ENCODE data around the gene OVCH2. TPM values are rescaled to one million over a fixed set of nuclear protein-coding genes. Genes with fewer than 3 reads are reported as not detected.
"Not testable (repeated sequence)": the region's sequence is repeated elsewhere in the genome, so short reads cannot be mapped to it uniquely, and the experiment has no call there.

OVCH2 gene, protein sequence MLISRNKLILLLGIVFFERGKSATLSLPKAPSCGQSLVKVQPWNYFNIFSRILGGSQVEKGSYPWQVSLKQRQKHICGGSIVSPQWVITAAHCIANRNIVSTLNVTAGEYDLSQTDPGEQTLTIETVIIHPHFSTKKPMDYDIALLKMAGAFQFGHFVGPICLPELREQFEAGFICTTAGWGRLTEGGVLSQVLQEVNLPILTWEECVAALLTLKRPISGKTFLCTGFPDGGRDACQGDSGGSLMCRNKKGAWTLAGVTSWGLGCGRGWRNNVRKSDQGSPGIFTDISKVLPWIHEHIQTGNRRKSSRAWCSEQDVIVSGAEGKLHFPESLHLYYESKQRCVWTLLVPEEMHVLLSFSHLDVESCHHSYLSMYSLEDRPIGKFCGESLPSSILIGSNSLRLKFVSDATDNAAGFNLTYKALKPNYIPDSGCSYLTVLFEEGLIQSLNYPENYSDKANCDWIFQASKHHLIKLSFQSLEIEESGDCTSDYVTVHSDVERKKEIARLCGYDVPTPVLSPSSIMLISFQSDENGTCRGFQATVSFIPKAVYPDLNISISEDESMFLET
- 0.22 TPM for polyA plus RNA-seq (2013, experiment 1 of 2)
- polyA plus RNA-seq (2013, experiment 2 of 2) = not detected

DNA sequence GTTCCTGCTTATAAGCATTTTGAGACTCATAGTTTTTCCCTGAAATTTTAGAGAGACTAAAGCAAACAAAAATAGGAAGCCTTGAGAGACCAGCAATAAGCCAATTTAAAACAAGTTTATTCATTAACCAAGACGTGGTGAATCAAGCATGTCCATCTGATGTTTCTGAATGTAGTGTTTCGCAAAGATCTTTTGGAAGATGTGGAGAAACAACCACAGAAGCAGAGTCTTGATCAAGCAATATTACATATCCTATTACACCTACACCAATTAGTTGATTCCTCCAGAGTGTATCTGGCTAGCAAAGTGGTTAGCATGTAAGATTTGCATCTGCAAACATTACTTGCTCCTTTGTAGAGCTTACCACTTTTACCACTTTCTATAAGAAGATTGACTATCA, at the start of gene OVCH2:
TSS of gene OVCH2 (minus strand) at position 101 of the 400 bp plus-strand sequence. CDS start at position 18, 83 bp downstream.
- Histone ChIP-seq H3K27ac (ENCODE audit: low read depth, low read length, severe bottlenecking) (no peak within 1 kb of the TSS), H3K9me3 (ENCODE audit: control insufficient read depth, low read length) (no peaks in the 10 kb centered on the region), H3K36me3 (ENCODE audit: control insufficient read depth, insufficient read depth, low read length) (no peaks in the 10 kb centered on the region), H3K4me3 (ENCODE audit: extremely low read depth, insufficient read depth, low read length, poor library complexity, severe bottlenecking) (no peak within 1 kb of the TSS), H3K4me1 (ENCODE audit: control insufficient read depth, insufficient read depth, low read length, poor library complexity, severe bottlenecking) (no peaks in the 10 kb centered on the region)
- WGBS, 2 experiments (ENCODE audit: insufficient coverage in 2 of 2) = 80% methylated on average over 1 of the region's 2 CpGs; no CpG with 5 or more reads in 1 of the 2 experiments

DNA sequence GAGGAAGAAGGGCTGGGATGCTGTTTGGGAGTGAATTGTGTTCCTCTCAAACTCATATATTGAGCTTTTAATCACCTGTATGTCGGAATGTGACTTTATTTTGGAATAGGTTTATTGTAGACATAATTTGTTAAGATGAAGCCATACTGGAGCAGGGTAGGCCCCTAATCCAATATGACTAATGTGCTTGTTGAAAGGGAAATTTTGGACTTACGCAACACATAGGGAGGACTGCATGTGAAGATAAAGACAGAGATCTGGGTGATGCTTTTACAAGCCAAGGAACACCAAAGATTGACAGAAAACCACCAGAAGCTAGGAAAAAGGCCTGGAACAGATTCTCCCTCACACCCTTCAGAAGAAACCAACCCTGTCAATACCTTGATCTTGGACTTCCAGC, 43.2 kb upstream of the OVCH2 start:
- no peaks in the 10 kb centered on the region for H3K36me3 ChIP-seq (ENCODE audit: control insufficient read depth, insufficient read depth, low read length)
- WGBS, 2 experiments (ENCODE audit: insufficient coverage in 2 of 2) = 80 to 83% methylated on average over 1 of the region's 2 CpGs
- no peaks in the 10 kb centered on the region for H3K9me3 ChIP-seq (ENCODE audit: control insufficient read depth, low read length)
- no peaks in the 10 kb centered on the region for H3K4me1 ChIP-seq (ENCODE audit: control insufficient read depth, insufficient read depth, low read length, poor library complexity, severe bottlenecking)
- no peak overlapping the region for H3K4me3 ChIP-seq (ENCODE audit: extremely low read depth, insufficient read depth, low read length, poor library complexity, severe bottlenecking)
- no peak overlapping the region for H3K27ac ChIP-seq (ENCODE audit: low read depth, low read length, severe bottlenecking)

DNA sequence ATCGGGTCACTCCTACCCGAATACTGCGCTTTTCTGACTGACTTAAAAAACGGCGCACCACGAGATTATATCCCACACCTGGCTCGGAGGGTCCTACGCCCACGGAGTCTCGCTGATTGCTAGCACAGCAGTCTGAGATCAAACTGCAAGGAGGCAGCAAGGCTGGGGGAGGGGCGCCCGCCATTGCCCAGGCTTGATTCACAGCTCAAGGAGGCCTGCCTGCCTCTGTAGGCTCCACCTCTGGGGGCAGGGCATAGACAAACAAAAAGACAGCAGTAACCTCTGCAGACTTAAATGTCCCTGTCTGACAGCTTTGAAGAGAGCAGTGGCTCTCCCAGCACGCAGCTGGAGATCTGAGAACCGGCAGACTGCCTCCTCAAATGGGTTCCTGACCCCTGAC, 28.5 kb upstream of the OVCH2 start:
- H3K27ac ChIP-seq (ENCODE audit: low read depth, low read length, severe bottlenecking); H3K36me3 ChIP-seq (ENCODE audit: control insufficient read depth, insufficient read depth, low read length); H3K4me1 ChIP-seq (ENCODE audit: control insufficient read depth, insufficient read depth, low read length, poor library complexity, severe bottlenecking); H3K9me3 ChIP-seq (ENCODE audit: control insufficient read depth, low read length); H3K4me3 ChIP-seq (ENCODE audit: extremely low read depth, insufficient read depth, low read length, poor library complexity, severe bottlenecking): not testable (repeated sequence)
- 85 to 100% methylated on average over 2 to 7 of the region's 14 CpGs for WGBS, 2 experiments (ENCODE audit: insufficient coverage in 2 of 2)

DNA sequence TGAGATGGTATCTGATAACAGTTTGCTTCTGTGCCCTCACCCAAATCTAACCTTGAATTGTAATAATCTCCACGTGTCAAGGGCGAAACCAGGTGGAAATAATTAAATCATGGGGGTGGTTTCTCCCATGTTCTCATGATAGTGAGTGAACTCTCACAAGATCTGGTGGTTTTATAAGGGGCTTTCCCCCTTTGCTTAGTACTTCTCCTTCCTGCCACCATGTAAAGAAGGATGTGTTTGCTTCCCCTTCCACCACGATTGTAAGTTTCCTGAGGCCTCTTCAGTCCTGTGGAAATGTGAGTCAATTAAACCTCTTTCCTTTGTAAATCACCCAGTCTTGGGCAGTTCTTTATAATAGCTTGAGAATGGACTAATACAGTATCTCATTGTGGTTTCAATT, 8.5 kb upstream of the OVCH2 start:
- Histone ChIP-seq H3K27ac (ENCODE audit: low read depth, low read length, severe bottlenecking) (no peak overlapping the region), H3K4me3 (ENCODE audit: extremely low read depth, insufficient read depth, low read length, poor library complexity, severe bottlenecking) (no peak overlapping the region), H3K36me3 (ENCODE audit: control insufficient read depth, insufficient read depth, low read length) (no peaks in the 10 kb centered on the region), H3K4me1 (ENCODE audit: control insufficient read depth, insufficient read depth, low read length, poor library complexity, severe bottlenecking) (no peaks in the 10 kb centered on the region), H3K9me3 (ENCODE audit: control insufficient read depth, low read length) (no peaks in the 10 kb centered on the region)
- WGBS, 2 experiments (ENCODE audit: insufficient coverage in 2 of 2) = no CpG with 5 or more reads among the region's 3 CpGs

DNA sequence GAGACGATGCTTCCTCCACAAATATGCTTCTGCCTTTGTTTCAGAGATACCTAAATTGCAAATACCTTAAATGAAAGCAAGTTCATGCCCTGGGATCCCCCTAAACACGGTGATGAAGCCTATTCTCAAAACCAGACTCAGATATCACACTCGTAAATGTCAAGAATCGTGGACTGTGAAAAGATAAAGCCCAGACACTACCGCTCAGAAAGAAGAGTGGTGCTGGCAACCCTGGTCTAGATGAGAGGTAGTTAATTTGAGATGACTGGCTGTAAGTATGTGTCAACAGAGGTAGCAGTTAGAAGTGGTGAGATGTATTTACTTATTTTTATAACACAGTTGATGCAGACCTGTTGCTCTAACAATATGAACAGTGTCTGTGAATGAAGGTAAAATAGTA, 2.5 kb downstream of the OVCH2 start:
- Histone ChIP-seq H3K27ac (ENCODE audit: low read depth, low read length, severe bottlenecking) (no peak overlapping the region), H3K4me1 (ENCODE audit: control insufficient read depth, insufficient read depth, low read length, poor library complexity, severe bottlenecking) (no peaks in the 10 kb centered on the region), H3K4me3 (ENCODE audit: extremely low read depth, insufficient read depth, low read length, poor library complexity, severe bottlenecking) (no peak overlapping the region), H3K9me3 (ENCODE audit: control insufficient read depth, low read length) (no peaks in the 10 kb centered on the region), H3K36me3 (ENCODE audit: control insufficient read depth, insufficient read depth, low read length) (no peaks in the 10 kb centered on the region)
- WGBS, 2 experiments (ENCODE audit: insufficient coverage in 2 of 2) = 68 to 81% methylated on average over 5 of the region's 5 CpGs

DNA sequence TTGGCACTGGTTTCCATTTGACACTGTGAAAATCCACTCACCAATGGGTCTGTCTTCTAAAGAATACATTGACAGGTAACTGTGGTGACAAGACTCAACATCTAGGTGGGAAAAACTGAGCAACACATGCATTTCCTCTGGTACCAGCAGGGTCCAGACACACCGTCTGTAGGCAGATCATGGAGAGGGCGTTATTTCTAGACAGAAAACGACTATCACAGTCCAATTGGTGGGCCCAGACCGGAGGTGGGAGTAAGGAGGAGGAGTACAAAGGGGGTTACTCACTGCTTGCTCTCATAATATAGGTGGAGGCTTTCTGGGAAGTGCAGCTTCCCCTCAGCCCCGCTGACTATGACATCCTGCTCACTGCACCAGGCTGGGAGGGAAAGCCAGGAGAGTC, 9.9 kb downstream of the OVCH2 start:
- Histone ChIP-seq H3K4me1 (ENCODE audit: control insufficient read depth, insufficient read depth, low read length, poor library complexity, severe bottlenecking) (no peaks in the 10 kb centered on the region), H3K27ac (ENCODE audit: low read depth, low read length, severe bottlenecking) (no peak overlapping the region), H3K36me3 (ENCODE audit: control insufficient read depth, insufficient read depth, low read length) (no peaks in the 10 kb centered on the region), H3K9me3 (ENCODE audit: control insufficient read depth, low read length) (no peaks in the 10 kb centered on the region), H3K4me3 (ENCODE audit: extremely low read depth, insufficient read depth, low read length, poor library complexity, severe bottlenecking) (no peak overlapping the region)
- WGBS, 2 experiments (ENCODE audit: insufficient coverage in 2 of 2) = 83 to 93% methylated on average over 4 of the region's 5 CpGs

DNA sequence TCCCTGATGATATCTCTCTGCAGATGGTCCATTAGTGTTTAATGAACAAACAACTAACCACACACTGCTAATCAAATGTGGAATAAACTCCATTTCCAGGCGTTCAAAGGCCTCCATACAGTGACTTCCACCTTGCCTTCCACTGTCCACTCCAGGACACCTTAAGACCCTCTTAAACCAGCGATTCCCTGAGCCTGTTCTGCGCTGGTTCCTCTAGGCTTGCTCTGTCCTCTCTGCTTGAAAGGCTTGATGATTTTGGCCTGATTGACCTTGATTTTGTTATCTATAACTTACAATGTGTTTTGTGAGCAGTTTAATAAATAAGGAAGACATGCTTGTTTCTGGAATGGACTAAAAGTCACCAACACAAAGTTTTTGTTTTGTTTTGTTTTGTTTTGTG, 12.0 kb downstream of the OVCH2 start:
- 64% methylated on average over 1 of the region's 3 CpGs; no CpG with 5 or more reads in 1 of the 2 experiments for WGBS, 2 experiments (ENCODE audit: insufficient coverage in 2 of 2)
- no peaks in the 10 kb centered on the region for H3K9me3 ChIP-seq (ENCODE audit: control insufficient read depth, low read length)
- H3K36me3 ChIP-seq (ENCODE audit: control insufficient read depth, insufficient read depth, low read length) = no peaks in the 10 kb centered on the region
- no peak overlapping the region for H3K27ac ChIP-seq (ENCODE audit: low read depth, low read length, severe bottlenecking)
- no peak overlapping the region for H3K4me3 ChIP-seq (ENCODE audit: extremely low read depth, insufficient read depth, low read length, poor library complexity, severe bottlenecking)
- H3K4me1 ChIP-seq (ENCODE audit: control insufficient read depth, insufficient read depth, low read length, poor library complexity, severe bottlenecking) = no peaks in the 10 kb centered on the region

DNA sequence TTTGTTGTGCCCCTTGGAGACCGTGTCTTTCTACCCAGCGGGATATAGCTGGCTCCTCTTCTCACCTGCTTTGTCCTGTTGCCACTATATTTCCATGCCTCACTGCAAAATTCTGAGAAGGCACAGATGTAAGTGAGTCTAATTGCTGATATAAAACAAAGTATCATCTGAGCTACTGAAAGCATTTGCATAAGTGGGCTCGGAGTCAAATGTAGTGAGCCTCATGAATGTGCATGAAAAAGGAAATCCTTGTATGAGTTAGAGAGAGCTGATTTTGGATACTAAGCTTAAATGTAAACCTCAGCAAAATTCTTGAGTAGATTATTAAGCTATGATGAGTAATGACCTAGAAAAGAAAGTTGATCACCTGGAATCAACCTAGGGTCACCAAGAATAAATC, 13.9 kb downstream of the OVCH2 start:
- Histone ChIP-seq H3K4me3 (ENCODE audit: extremely low read depth, insufficient read depth, low read length, poor library complexity, severe bottlenecking) (no peak overlapping the region), H3K27ac (ENCODE audit: low read depth, low read length, severe bottlenecking) (no peak overlapping the region), H3K4me1 (ENCODE audit: control insufficient read depth, insufficient read depth, low read length, poor library complexity, severe bottlenecking) (no peaks in the 10 kb centered on the region), H3K9me3 (ENCODE audit: control insufficient read depth, low read length) (no peaks in the 10 kb centered on the region), H3K36me3 (ENCODE audit: control insufficient read depth, insufficient read depth, low read length) (no peaks in the 10 kb centered on the region)
- WGBS, 2 experiments (ENCODE audit: insufficient coverage in 2 of 2) = 92 to 100% methylated on average over 1 to 3 of the region's 3 CpGs

DNA sequence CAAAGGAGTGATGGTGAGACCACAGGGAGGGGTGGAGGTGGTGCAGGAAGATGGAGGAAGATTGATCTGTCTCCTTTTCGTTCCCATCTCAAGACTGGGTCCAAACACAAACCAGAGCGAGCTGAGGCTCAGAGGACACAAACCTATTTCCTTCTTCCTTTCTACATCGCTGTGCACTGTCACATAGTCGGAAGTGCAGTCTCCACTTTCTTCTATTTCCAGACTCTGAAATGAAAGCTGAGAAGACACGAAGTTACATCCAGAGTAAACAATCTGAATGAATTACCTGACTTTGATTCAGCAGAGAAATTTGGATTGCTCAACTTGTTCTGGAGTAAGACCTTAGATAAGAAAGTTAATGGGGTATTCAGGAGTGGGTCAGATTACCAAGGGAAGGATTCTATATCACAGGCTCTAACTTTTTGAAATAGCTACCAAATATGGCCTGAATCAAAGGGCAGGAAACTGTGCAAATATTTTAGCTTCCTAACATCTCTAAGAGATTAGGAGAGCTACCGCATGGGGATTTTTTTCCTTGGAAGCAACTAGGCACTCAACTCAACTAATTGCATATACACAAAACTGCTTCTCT, 14.4 kb downstream of the OVCH2 start:
- no peaks in the 10 kb centered on the region for H3K36me3 ChIP-seq (ENCODE audit: control insufficient read depth, insufficient read depth, low read length)
- 93 to 100% methylated on average over 3 to 5 of the region's 6 CpGs for WGBS, 2 experiments (ENCODE audit: insufficient coverage in 2 of 2)
- H3K4me3 ChIP-seq (ENCODE audit: extremely low read depth, insufficient read depth, low read length, poor library complexity, severe bottlenecking) = no peak overlapping the region
- no peaks in the 10 kb centered on the region for H3K9me3 ChIP-seq (ENCODE audit: control insufficient read depth, low read length)
- H3K27ac ChIP-seq (ENCODE audit: low read depth, low read length, severe bottlenecking) = no peak overlapping the region
- no peaks in the 10 kb centered on the region for H3K4me1 ChIP-seq (ENCODE audit: control insufficient read depth, insufficient read depth, low read length, poor library complexity, severe bottlenecking)

DNA sequence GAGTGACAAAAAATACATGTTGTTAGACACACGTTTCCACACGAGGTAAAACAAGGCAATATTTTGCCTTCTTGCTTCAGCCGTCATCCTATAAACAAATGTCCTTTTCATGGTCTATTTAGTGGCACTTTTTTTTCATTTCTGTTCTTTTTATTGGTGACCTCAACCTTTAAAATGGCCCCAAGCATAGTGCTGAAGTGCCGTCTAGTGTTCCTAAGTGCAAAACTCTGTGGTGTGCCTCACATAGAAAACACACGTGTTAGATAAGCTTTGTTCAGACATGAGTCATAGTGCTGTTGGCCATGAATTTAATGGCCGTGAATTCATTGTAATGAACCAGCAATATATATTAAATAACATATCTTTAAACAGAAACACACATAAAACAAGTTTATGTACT, 15.6 kb downstream of the OVCH2 start:
- no peak overlapping the region for H3K27ac ChIP-seq (ENCODE audit: low read depth, low read length, severe bottlenecking)
- H3K9me3 ChIP-seq (ENCODE audit: control insufficient read depth, low read length) = no peaks in the 10 kb centered on the region
- H3K4me3 ChIP-seq (ENCODE audit: extremely low read depth, insufficient read depth, low read length, poor library complexity, severe bottlenecking) = no peak overlapping the region
- H3K4me1 ChIP-seq (ENCODE audit: control insufficient read depth, insufficient read depth, low read length, poor library complexity, severe bottlenecking) = no peaks in the 10 kb centered on the region
- WGBS, 2 experiments (ENCODE audit: insufficient coverage in 2 of 2) = 86 to 93% methylated on average over 2 to 4 of the region's 6 CpGs
- no peaks in the 10 kb centered on the region for H3K36me3 ChIP-seq (ENCODE audit: control insufficient read depth, insufficient read depth, low read length)

DNA sequence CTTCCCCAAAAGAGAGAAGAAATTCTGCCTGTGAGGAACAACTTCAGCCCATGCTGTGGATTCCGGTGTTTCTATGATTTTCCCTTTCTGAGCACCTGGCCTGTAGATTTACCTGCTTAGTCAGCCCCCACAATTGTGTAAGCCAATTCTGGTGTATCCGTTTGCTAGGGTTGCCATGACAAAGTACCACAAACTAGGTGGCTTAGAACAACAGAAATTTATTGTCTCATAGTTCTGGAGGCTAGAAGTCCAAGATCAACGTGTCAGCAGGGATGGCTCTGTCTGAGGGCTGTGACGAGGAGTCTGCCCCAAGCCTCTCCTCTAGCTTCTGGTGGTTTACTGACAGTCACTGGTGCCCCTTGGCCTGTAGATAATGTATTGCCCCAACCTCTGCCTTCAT, 17.0 kb downstream of the OVCH2 start:
- Histone ChIP-seq H3K27ac (ENCODE audit: low read depth, low read length, severe bottlenecking) (no peak overlapping the region), H3K4me1 (ENCODE audit: control insufficient read depth, insufficient read depth, low read length, poor library complexity, severe bottlenecking) (no peaks in the 10 kb centered on the region), H3K9me3 (ENCODE audit: control insufficient read depth, low read length) (no peaks in the 10 kb centered on the region), H3K36me3 (ENCODE audit: control insufficient read depth, insufficient read depth, low read length) (no peaks in the 10 kb centered on the region), H3K4me3 (ENCODE audit: extremely low read depth, insufficient read depth, low read length, poor library complexity, severe bottlenecking) (no peak overlapping the region)
- WGBS, 2 experiments (ENCODE audit: insufficient coverage in 2 of 2) = 67 to 74% methylated on average over 3 to 4 of the region's 4 CpGs

All from mesodermal cell (in vitro differentiated cells).